Activated T-cell treated with anti-CD3 and anti-CD28 coated beads, Interleukin-2, amount 50 U/mL, for 48 hours (primary cell): ENCODE measurements around the gene DNAH7.

Experiments used
- DNase-seq, 2 experiments: peaks; one replicate each; pipeline ENCODE4 v3.0.0-alpha.2; 2020

DNAH7 gene

DNA sequence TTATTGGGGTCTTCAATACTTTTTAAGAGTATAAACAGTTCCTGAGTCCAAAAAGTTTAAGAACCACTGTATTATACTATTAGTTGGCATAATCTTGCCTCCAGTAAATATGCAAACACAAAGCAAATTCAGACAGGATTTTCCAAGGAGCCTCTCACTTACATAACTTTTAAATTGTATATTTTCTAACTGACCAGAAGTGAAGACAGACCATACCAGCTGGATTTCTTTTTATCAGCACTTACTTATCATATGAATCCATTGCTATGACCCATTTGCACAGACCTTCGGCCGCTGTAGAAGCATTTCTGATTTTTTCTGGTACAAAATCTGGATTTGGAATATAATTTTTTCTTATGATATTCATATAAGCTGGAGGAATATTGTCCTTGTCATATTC lies 211.5 kb downstream of the DNAH7 start:
- DNase-seq, result no peak

DNA sequence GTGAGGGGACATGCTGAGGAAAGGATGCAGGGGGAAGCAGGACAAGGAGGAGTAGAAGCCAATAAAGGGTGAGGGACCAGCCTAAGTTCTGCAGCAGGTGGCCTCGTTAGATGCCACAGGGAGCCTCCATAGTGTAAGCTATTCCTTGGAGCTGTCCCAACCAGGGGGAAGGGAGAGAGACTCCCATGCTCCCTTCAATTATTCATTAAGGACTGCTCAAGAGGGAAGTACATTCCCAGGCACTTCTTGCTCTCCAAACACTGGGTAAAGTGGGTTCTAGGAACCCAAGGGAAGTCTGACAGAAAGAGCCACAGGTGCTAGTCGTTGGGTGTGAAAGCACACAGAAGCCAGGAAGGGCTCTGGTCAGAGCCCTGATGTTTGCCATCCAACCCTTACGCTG lies 217.9 kb downstream of the DNAH7 start:
- no peak for DNase-seq

DNA sequence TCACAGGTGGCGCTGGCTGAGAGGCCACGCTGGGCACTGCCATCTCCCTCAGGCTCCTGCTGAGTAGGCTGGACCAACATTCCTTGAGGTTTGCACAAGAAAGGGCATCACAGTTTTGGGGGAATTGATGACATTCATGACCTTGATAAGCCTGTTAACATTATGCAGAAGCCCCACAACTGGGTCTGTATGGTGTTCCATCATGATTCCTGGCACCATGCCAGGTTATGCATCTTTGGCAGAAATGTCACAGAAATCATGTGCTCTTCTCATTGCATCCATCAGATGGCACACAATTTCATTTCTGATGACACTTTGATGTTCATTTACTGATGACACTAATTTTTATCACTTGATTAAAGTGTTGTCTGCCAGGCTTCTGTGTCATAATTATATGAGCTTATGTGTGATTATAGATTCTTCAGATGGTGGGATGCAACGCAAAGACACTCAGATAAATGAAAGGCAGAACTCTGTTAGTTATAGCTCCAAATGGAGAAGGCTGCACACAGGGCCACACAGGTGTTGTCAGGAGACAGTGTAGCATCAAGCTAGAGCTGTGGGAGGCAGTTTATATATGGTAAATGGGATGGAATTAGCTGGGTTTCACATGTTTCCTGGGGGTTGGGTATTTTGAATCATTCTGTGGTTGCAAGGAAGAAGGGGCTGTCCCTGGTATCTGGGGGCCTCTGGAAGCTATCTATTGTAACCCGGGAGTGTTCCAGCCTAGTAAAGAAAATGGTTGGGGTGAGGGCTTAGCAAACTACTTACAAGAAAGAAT lies 220.3 kb downstream of the DNAH7 start:
- DNase-seq, result no peak

DNA sequence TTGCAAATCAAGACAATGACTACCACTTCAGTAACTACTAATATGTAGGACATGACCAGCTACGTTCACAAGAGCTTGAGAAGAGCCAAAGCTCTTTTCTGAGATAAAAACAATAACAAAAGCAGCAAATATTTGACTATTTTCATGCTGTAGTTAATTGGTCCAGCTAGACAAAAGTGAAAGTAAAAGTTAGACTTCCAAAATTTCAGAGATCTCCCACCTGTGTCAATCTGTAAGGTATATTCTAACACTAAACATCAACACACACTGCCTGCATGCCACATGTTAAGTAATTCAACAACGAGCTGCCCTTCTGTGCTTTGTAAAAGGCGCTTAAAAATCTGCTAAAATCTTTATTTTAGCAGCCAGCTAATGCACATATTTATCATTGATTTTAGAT lies 225.7 kb downstream of the DNAH7 start:
- no peak for DNase-seq

DNA sequence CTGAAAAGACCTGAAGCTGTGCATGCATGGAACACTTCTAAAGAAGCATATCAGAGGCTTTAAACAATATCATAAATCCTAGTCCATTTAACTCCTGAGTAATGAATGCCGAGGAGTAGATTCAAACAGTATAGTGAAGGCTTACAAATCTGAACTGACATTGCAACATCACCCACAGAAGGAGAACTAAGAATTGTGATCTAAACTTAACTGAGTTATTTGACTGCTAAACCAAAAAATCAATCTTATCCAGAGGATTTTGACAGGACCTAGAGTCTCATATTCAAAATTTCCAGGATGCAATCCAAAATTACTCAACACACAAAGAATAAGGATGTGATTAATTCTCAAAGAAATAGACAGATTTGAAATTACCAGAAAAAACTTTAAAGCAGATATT lies 230.6 kb downstream of the DNAH7 start:
- DNase-seq, result no peak

DNA sequence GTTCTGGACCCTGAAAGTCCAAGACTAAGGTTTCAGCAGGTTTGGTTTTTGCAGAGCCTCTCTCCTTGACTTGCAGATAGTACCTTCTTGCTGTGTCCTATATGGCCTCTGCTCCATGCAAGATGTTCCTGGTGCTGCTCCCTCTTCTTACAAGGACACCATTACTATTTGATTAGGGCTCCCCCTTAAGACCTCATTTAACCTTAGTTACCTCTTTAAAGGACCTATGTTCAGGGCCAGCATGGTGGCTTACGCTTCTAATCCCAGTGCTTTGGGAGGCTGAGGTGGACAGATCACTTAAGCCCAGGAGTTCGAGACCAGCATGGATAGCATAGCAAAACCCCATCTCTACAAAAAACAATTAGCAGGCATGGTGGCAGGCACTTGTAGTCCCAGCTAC lies 232.6 kb downstream of the DNAH7 start:
- no peak for DNase-seq

DNA sequence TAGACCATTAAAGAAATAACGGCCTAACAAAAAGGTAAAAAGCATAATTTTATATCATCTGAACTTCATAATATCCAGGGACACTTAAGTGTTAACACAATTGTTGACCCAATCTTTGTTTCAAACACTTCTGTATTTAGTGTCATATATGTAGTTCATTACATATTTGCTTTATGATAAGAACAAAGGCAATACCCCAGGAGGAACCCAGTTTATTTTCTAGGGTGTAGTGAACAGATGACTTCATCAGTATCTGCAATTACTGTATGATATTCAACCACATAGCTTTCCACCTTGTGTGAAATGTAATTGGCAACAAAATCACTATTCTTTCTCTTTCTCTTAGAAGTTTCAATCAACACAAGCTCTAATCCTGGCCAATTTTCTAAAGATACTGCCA lies 233.8 kb downstream of the DNAH7 start:
- no peak for DNase-seq

DNA sequence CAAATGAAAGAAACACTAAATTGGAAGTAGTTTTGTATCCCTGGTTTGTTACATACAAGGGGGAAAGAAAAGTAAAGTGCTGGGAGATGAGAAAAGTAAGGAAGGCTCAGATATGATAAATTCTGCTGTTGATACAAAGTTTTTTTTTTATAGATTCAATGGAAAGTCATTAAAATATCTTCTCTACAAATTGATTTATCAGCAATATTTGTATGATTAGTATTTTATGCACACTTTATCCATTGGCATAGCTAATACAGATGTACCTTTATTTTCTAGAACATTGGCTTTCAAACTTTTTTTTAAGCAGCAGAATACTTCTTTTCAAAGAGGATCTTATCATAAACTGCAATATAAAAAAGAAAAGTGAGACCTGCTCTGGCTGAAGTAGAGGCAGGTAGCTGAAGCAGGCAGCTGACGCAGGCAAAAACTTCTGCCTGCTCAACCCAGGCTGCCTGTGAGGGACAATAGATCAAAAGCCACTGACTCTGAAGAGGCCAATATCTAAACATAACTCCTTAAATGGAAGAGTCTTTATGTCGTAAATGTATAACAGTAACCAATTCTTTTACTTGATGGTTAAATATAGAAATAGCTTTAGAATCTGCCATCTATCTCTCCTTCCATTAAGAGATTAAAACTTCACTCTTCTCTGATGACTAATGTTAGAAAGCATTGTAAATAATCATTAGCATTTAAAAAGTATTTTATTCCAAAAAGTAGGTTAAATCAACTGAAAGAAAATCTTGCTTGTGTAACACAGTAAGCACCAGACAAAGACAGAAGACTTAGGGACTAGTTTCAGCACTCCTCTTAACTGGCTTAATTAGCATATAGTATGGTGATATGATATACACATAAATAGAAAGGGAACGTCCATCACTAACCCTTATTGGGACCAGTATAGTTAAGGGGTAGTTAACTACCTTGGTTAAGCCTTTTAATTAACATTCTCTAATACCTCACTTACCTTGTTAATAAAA lies 237.4 kb downstream of the DNAH7 start:
- no peak for DNase-seq

DNA sequence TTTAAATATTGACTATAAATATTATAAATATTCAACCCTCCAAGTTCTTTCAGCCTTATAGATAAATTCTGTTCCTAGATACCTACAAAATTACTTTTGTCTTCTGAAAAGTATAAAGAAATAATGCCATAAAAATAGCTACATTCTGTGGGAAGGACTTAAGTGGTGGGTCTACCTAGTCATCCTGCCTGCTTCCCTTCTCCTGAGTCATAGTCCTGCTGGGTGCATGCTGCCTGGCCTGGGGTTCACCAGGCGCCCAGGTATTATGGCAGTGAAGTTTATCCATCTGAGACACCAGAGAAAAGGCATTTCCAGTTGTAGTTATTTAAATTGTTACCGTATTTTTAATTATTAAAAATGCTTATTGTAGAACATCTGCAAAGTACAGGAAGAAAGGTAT lies 244.2 kb downstream of the DNAH7 start:
- DNase-seq, result no peak

DNA sequence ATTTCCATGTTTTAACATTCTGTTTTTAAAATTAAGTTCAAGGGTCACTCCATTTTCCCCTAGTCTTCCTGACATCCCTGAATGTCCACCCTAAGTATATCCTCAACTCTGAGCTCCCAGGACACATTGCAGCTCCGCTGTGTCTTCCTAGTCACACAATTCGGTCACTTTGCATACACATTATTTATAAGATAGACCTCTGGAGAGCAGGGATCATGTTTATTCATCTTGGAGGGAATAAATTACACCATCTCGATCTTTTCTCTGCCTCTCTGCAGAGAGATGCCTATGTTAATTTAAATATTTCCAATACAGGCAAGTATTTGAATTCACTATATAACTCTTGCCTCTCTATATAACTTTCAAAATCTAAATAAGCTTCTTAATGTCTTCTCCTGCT lies 245.4 kb downstream of the DNAH7 start:
- no peak for DNase-seq

DNA sequence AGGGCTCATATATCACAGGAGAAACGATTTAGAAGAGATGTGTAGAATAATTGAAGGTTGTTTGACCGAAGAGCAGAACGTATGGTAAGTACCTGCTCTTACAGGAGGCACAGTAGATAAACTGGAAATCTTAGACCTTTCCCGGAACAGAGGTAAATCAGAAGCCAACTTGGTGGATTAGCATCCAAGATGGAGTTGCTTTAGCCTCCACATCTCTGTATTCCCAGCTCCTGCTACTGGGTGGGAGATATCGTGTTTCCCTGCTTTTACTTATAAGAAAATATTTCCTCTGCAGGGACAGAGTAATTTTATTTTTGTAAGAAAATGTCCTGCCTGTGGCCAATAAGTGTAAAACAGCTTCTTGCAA lies 247.1 kb downstream of the DNAH7 start:
- DNase-seq, result no peak

DNA sequence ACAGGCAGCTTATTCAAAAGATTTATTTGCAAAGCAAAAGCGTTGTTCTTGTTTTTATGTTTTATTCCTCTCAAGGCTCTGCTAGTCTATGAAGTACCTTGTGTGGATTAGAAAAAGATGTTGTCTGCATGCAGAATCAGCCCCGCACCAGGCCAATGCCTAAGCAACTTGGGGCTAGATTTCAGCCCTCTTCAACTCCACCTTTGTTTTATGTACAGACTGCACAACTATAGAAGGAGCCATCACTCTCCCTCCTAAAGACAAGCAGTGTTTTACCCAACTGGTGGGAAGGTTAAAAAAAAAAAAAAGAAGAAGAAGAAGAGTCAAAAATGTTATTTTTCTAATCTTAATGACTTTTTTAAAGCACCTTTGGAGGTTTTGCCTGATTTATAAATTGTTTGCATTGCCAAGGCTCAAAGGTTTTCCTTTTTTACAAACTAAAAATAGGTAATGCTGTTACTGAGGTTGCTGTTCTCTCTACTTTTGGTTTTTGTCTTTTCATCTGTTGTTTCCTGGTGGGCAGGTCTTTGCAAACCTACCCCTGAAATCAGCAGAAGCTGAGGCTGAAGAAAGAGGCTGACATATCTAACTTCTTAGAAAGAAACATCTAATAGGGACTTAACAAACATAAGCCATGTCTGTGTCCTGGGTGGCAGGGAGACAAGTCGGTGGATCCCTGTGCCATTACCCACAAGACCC lies 247.6 kb downstream of the DNAH7 start:
- DNase-seq, result no peak

DNA sequence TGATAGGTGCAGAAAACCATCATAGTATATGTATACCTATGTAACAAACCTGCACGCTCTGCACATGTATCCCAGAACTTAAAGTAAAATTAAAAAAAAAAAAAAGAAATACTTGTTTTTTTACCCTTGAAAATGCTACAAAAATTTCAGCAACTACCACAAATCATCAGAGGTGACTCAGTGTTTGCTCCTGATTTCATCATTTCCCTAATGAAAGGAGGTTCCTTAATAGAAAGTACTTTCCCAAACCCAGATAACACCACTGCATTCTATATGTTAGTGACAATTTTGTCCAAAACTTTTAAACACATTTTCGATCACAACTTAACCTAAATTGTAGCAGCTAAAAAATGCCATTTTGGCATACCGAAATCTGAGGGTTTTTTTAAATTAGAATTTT lies 248.3 kb downstream of the DNAH7 start:
- no peak for DNase-seq

DNA sequence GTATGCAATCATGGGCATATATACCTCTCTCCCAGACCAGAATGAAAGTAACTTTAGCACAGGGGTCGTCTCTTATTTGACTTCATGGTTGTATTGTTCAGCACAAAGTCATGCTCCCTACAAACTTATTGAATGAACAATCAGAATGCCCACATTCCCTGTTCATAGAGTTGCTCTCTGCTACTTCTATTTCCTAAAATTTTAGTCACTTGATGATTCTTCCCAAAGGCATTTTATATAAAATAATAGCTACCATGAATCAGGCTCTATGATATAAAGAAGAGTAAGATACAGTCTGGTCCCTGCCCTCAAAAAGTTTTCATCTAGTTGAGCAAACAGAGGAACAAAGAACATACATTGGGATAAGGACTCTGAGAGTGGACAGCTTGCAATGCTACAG lies 249.4 kb downstream of the DNAH7 start:
- DNase-seq, result no peak

DNA sequence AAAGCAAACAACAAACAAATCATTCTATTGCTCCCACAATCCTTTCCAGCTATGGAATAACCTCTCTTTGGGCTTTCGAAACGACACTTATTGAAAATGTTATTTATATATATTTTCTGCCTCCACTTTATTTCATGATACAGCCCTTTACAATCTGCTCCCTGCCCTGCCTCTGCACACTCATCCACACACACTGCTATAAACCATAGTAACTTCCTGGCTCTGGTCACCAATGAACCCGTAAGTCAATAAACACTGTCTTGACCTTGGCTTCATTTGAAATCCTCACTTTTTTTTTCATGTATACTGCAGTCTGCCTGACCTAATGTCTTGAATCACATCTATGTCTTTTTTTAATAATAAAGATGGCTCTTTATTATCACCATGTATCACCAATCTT lies 250.1 kb downstream of the DNAH7 start:
- no peak for DNase-seq

DNA sequence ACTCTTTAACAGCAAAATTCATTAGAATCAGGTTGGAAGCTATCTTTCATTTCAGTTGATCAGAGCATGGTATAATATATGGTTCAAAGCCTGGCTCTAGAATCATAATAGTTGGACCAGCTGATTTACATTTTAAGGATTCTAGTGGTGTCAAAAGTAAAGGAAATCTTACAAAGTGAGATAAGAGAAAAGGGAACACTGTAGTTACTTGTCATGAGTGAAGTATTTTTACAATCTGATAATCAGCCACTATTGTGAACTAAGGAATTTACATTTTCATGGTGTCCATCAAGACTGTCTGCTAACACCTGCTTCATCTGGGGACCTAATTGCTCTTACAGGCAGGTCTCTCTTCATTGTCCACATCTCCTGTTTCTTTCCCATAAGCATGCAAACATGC lies 250.5 kb downstream of the DNAH7 start:
- no peak for DNase-seq

DNA sequence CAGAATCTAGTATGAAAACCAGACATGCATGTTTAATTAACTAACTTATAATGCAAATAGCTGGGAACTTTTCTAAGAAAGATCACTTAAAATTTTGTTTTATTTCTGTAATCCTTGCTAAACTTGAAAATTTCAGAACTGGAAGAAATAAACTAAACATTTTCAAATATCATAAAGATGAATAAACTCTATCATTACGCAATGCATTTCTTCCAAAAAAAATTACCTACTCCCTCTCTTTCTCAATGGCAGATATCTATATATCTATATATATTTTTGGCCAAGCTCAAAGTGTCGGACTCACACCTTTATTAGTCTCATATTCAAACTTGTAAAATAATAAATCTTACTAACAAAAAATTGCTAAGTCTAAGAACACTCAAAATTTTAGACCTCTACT lies 253.6 kb downstream of the DNAH7 start:
- DNase-seq, result no peak

DNA sequence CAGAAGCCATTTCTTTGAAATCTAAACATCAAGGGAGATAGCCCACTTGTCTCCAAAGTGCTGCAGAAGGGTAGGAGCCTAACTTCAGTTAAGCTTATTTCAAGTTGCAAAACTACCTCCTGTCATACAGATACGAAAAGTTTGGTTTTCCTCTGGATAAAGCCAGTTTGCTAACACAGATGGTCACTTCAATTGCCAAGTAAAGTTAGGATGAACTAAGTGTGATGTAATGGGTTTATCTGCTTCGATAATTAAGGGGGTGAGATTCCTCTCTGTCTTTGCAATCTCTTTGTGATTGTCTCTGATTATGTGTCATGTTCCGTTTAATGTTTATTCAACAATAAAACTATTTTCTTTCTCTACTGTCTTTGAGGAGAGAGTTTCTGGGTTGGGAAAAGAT lies 255.2 kb downstream of the DNAH7 start:
- DNase-seq, result no peak

DNA sequence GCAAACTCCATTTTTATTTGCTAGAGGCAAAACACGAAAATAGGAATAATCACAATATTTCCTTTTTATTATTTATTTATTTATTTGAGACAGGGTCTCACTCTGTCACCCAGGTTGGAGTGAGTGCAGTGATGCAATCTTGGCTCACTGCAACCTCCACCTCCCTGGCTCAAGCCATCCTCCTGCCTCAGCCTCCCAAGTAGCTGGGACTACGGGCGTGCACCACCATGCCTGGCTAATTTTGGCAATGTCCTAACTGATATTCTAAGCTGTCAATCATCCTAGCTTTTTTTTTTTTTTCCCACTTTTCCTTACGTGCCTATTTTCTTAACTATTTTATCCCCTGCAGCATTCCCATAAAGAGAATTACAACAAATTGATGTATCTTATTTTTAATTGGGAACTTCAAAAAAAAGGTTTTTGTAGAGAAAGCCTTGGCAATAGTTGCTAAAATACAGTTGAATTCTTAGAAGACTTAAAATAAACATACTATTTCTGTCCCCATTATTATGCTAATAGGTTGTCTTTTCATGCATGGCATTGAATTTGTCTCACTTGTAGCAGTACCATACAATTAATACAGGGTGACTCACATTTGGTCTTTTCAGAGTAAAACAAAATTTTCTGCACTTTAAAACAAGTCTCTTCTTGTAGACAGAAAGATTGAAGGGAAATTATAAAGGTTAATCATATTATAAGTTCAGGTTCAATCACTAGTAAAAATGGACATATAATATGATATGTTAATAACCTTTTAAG lies 258.1 kb downstream of the DNAH7 start:
- no peak for DNase-seq

DNA sequence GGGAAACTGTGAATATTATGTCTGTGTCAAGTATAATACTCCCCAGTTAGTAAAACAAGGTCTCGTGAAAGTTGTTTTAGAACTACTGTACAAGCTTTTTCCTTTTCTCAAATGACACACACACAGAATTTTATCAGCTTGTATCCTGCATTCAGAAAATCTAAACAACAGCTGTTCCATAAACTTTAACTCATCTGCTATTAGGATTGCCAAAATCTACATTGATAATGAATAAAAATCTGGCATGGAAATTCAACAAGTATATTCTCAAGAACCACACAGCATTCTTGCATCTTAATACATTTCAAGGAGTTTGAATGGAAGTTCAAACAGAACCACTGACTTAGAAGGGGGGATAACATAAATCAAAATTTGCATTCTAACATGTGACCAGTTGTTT lies 260.4 kb downstream of the DNAH7 start:
- DNase-seq, result no peak

DNA sequence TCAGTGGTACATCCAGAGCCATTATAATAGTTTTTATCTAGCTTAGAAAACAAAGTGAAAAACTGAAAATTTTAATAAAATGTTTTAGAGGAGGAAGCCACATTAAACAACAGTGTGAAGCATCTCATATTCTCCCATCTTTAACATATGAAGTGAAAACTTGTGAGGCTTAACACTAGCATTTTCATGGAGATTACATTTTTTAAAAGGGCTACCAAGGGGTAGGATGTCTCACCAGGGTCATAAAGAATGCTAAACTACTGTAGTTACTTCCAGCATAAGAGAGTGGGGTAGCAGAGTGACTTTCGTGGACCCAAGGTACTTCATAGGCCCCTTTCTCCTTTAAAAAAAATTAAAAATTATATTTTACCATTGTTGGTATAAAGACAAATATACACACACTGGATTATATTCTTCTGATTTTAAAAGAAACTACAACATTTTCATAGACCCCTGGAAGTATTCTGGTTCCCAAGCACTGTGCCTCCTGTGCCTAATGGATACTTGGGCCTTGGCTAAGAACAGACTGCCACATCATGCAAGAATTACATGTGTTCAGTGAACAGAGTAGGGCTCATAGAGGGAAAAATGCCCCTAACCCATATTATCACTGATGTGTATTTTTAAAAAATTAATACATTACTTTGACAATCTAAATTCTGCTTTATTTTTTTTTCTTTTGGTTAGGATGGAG lies 263.2 kb downstream of the DNAH7 start:
- DNase-seq, result no peak

DNA sequence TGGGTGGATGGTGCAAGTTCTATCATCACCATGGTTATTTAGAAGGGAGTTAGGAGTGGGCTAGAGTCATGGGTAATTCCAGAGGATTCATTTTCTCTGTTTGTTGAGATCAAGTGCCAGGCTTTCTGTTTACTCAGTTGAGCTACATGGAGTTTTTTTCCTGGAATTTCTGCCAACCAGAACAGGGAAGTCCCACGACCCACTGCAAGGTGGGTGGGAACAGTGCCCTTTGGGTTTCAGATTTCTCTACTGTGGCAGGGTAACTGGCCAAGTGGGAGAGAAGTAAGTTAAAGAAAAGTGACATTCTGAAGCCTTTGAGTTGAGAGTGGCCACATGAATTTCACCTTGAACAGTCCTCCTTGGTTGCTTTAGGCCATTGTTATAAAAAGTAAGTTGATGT lies 272.8 kb downstream of the DNAH7 start:
- DNase-seq, result no peak
